Lower leg skin (tissue), 4 donors: ENCODE data around the gene IL1RL1. TPM values are rescaled to one million over a fixed set of nuclear protein-coding genes. Genes with fewer than 3 reads are reported as not detected.

Experiments
- DNase-seq, 2 donors: peaks; one replicate each; pipeline ENCODE4 v3.0.0-alpha.2; 2019; ENCODE audit warnings: low spot score in 2 of 2
- H3K4me3 ChIP-seq: fragments of 200-600 bp; sonication (generic); 2 replicates; pipeline ENCODE4 v1.5.1; 2017; ENCODE audit warnings: mild to moderate bottlenecking, low read depth; ENCODE audit not compliant: poor library complexity, severe bottlenecking
- POLR2A ChIP-seq, 2 donors: fragments of 450-650 bp; IDR thresholded peaks; one replicate each; pipeline ENCODE4 v1.6.1; 2016 to 2017; ENCODE audit warnings: antibody characterized with exemption in 2 of 2, mild to moderate bottlenecking in 1 of 2, moderate library complexity in 1 of 2
- WGBS, 2 donors: methylation state at CpG; one replicate each; pipeline ENCODE4 v1.1.5; 2018; 5-methylcytosine and 5-hydroxymethylcytosine counted together
- intact Hi-C: fragments of 100-400 bp; cut with DNase I; formaldehyde crosslinking; loops from one replicate; pipeline ENCODE4 v1.15.0; 2023; ENCODE audit warnings: low total_unique reads
- total RNA-seq, 4 donors: library from RNA; depleted of rRNA; stranded (reverse); fragments of >200 nt; gene quantifications; one replicate each; pipeline ENCODE4 v1.1.0, GENCODE V29; 2016
- TF ChIP-seq, protein P1 (sequence below), 3 donors: fragments of 450-650 bp; IDR thresholded peaks; one replicate each; pipeline ENCODE4 v1.5.1; 2016; ENCODE audit warnings: antibody characterized with exemption in 3 of 3, mild to moderate bottlenecking in 3 of 3, moderate library complexity in 2 of 3

IL1RL1 gene
- total RNA-seq, 4 donors from 2014 or later, result 0.88 to 5.8 (median 1.9) TPM

DNA sequence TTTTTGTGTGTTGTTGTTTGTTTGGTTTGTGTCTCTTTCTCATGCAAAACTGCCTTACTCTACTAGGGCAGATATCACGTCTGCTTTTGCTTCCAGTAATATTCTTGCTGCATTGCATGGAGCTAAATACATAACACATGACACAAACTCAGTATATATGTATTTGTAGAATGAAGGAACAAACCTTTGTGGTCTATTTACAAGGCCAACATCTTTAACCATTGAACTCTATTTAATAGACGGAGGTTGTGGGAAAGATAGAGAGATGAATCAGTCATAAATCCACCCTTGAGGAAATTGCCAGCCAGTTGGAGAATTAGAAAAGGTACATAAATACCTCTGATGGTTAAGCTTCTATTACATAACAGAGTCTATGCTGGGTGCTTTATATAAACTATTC, 26.0 kb upstream of the IL1RL1 start:
- TF ChIP-seq, protein P1, sequence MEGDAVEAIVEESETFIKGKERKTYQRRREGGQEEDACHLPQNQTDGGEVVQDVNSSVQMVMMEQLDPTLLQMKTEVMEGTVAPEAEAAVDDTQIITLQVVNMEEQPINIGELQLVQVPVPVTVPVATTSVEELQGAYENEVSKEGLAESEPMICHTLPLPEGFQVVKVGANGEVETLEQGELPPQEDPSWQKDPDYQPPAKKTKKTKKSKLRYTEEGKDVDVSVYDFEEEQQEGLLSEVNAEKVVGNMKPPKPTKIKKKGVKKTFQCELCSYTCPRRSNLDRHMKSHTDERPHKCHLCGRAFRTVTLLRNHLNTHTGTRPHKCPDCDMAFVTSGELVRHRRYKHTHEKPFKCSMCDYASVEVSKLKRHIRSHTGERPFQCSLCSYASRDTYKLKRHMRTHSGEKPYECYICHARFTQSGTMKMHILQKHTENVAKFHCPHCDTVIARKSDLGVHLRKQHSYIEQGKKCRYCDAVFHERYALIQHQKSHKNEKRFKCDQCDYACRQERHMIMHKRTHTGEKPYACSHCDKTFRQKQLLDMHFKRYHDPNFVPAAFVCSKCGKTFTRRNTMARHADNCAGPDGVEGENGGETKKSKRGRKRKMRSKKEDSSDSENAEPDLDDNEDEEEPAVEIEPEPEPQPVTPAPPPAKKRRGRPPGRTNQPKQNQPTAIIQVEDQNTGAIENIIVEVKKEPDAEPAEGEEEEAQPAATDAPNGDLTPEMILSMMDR (IDR thresholded peaks at IDR 0.05), result no peak
- no peak for TF ChIP-seq POLR2A (IDR thresholded peaks at IDR 0.05)
- no peak overlapping the region for H3K4me3 ChIP-seq
- 75 to 83% methylated on average over 2 of the region's 2 CpGs for WGBS, 2 donors
- no peak for DNase-seq
- intact Hi-C loops, result no loop called here

DNA sequence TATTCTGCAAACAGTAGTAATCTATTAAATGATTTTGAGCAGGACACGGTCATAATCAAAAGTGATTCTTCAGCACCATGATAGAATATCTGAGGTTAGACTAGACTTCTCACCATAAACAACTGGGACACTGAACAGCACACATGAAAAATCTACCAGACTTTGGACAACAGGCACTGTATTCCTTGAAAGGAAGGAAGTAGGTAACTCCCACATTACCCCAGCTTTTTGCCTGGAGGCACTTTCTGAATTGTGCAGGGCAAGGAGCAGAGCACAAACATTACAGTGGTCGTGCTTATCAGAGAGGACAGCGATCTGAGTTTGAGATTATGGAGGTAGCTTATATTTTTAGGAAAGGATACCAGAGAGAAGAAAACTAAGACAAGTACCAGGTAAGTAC, 25.3 kb upstream of the IL1RL1 start:
- TF ChIP-seq, protein P1 (IDR thresholded peaks at IDR 0.05), result no peak
- no peak for TF ChIP-seq POLR2A (IDR thresholded peaks at IDR 0.05)
- no peak overlapping the region for H3K4me3 ChIP-seq
- intact Hi-C loops, result no loop called here
- no peak for DNase-seq
- WGBS, 2 donors, result 70 to 79% methylated on average over 3 of the region's 3 CpGs

DNA sequence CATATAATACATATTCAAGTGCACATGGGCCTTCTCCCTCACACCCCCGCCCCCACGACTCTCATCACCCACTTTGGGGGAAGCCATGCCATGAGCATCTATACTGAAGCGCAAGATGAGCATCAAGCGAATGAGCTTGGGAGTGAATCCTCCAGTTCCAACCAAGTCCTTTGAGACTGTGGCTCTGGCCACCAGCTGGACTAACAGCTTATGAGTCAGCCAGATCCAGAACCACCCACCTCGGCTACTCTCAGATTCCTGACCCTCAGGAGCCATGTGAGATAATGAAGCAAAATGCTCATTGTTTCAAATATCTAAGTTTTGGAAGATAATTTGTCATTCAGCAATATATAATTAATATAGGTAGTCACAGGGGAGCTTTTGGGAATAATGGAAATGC, 22.2 kb upstream of the IL1RL1 start:
- no peak overlapping the region for H3K4me3 ChIP-seq
- intact Hi-C loops, result no loop called here
- DNase-seq, result no peak
- no peak for TF ChIP-seq POLR2A (IDR thresholded peaks at IDR 0.05)
- TF ChIP-seq, protein P1 (IDR thresholded peaks at IDR 0.05), result no peak
- WGBS, 2 donors, result 79 to 88% methylated on average over 5 of the region's 5 CpGs

DNA sequence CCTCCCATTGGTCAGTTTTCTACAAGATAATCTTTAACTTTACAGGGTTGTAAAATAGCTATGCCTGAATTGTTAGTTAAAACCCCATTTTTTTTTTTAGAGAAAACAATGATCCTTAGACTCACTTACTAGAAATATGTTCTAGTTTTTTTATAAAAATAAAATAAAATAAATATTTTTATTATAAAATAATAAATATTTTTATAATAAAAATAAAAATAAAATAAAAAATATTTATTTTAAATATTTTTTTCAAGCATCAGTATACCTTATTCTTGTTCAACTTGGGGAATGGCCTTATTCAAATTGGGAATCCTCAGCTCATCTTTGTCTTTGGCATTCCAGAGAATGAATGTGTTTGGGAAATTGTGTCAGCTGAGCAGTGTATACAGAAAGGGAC, 20.8 kb upstream of the IL1RL1 start:
- intact Hi-C loops, result no loop called here
- no peak for DNase-seq
- TF ChIP-seq, protein P1 (IDR thresholded peaks at IDR 0.05), result no peak
- no peak for TF ChIP-seq POLR2A (IDR thresholded peaks at IDR 0.05)
- H3K4me3 ChIP-seq, result no peak overlapping the region

DNA sequence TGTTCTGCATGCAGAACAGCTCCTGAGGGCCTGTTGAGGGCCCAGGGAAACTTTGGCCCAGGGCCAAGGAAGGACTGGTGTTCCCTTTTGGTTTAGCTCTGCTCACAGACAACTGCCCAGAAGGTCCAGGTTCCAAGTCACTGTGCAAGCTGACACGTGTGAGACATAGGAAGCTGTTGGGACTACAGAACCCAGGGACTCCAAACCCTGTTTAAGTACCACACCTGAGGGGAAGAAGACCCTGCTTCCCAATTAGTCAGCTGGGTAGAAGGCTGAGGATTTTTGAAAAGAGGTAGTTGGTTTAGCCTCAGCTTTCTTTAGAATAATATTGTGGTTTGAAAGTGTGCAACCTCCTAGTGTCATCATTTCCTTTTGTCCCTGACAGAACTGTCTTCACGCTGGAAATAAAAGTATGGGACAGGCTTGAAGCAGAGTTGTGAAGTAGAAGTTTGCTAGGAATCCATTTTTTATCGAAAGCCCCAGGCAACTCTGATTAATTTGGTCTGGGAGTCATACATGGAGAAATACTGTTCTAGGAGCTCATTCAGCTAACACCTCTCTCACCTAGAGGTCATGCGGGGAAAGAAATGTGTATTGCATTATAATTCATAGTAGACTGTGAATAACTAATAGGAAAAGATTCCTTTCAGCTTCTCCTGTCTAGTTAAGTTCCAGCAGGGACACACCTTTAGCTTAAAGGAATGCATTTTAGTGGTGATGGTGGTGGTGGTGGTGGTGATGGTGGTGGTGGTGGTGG, 19.9 kb upstream of the IL1RL1 start:
- intact Hi-C loops, result no loop called here
- WGBS, 2 donors, result 67 to 73% methylated on average over 4 of the region's 4 CpGs
- TF ChIP-seq POLR2A (IDR thresholded peaks at IDR 0.05), result no peak
- TF ChIP-seq, protein P1 (IDR thresholded peaks at IDR 0.05), result no peak
- no peak for DNase-seq
- H3K4me3 ChIP-seq, result no peak overlapping the region
